Sigmoid colon (tissue), 7 donors: ENCODE results near the gene PPM1A. TPM values are rescaled to one million over a fixed set of nuclear protein-coding genes. Genes with fewer than 3 reads are reported as not detected.

ENCODE experiments used
- DNase-seq: peaks from one replicate; pipeline ENCODE4 v3.0.0-alpha.2; 2019
- H3K27ac ChIP-seq, 4 donors: fragments of 200-600 bp; sonication (generic); one replicate each; pipeline ENCODE4 v1.5.1; 2016 to 2019; ENCODE audit warnings: mild to moderate bottlenecking in 1 of 4
- H3K27me3 ChIP-seq, 3 donors: fragments of 200-600 bp; sonication (generic); one replicate each; pipeline ENCODE4 v1.5.1; 2019; ENCODE audit warnings: mild to moderate bottlenecking in 1 of 3
- H3K36me3 ChIP-seq, 4 donors: fragments of 200-600 bp; sonication (generic); one replicate each; pipeline ENCODE4 v1.5.1; 2016 to 2019
- H3K4me1 ChIP-seq, 4 donors: fragments of 200-600 bp; sonication (generic); one replicate each; pipeline ENCODE4 v1.5.1; 2017 to 2019
- H3K4me3 ChIP-seq, 4 donors: fragments of 200-600 bp; sonication (generic); one replicate each; pipeline ENCODE4 v1.5.1; 2017 to 2019; ENCODE audit warnings: mild to moderate bottlenecking in 2 of 4, moderate library complexity in 1 of 4
- H3K9me3 ChIP-seq, 4 donors: fragments of 200-600 bp in 3 of 4; sonication (generic) in 3 of 4; one replicate each; pipeline versions ENCODE4 v1.5.1 to v1.6.1; 2013 to 2019
- CTCF ChIP-seq, 4 experiments: fragments of 450-650 bp in 3 of 4; fragments of 200-600 bp in 1 of 4; IDR thresholded peaks; one replicate each; pipeline ENCODE4 v1.5.1; 2016 to 2019; ENCODE audit warnings: antibody characterized with exemption in 4 of 4, mild to moderate bottlenecking in 3 of 4, moderate library complexity in 2 of 4
- EP300 ChIP-seq, 4 donors: sonication (generic); formaldehyde crosslinking; IDR thresholded peaks; one replicate each; pipeline ENCODE4 v1.6.1; 2017; ENCODE audit warnings: antibody characterized with exemption in 4 of 4
- POLR2A ChIP-seq, 2 donors: fragments of 450-650 bp; IDR thresholded peaks; one replicate each; pipeline ENCODE4 v1.6.1; 2016; ENCODE audit warnings: antibody characterized with exemption in 2 of 2, mild to moderate bottlenecking in 2 of 2, moderate library complexity in 2 of 2
- POLR2AphosphoS5 ChIP-seq, 4 donors: sonication (generic); formaldehyde crosslinking; IDR thresholded peaks; one replicate each; pipeline ENCODE4 v1.6.1; 2017; ENCODE audit warnings: antibody characterized with exemption in 4 of 4
- WGBS, 2 donors: extraction: QIAGEN DNeasy Blood & Tissue Kit; methylation state at CpG; one replicate each; pipeline ENCODE4 v1.1.7; 2013; 5-methylcytosine and 5-hydroxymethylcytosine counted together
- intact Hi-C: fragments of 100-400 bp; cut with DNase I; formaldehyde crosslinking; loops from one replicate; pipeline ENCODE4 v1.15.1; 2023
- polyA plus RNA-seq, 3 donors: library from polyadenylated mRNA; stranded (reverse); fragments of 200-250 nt; gene quantifications; one replicate each; pipeline ENCODE4 v1.2.3, GENCODE V29; 2013
- total RNA-seq, 4 donors: library from RNA; depleted of rRNA; stranded (reverse); fragments of >200 nt; gene quantifications; one replicate each; pipeline ENCODE4 v1.1.0, GENCODE V29; 2016
- donor health status: healthy with polysubstance abuse.
- donor health status: Bipolar disorder and iron deficiency.
- donor health status: healthy.

Gene PPM1A
- total and polyA plus RNA-seq, 7 donors, result 34.9 to 116 (median 55.6) TPM

GRCh38 chr14:60329274-60329673 lies 80.3 kb downstream of the PPM1A start:
- Histone ChIP-seq H3K36me3 (no peaks in the 10 kb centered on the region), H3K4me1 (peaks cover 0 to 16% (median 7%) of the 10 kb centered on the region in 4 donors), H3K27ac (no peak overlapping the region), H3K9me3 (no peaks in the 10 kb centered on the region), H3K27me3 (peaks cover 3 to 13% (median 4%) of the 10 kb centered on the region in 3 donors), H3K4me3 (no peak overlapping the region)
- TF ChIP-seq EP300 (IDR thresholded peaks at IDR 0.05) (no peak), POLR2A (IDR thresholded peaks at IDR 0.05) (no peak), CTCF (IDR thresholded peaks at IDR 0.05) (no peak), POLR2AphosphoS5 (IDR thresholded peaks at IDR 0.05) (no peak)
- intact Hi-C loops, result no loop called here
- WGBS, 2 donors, result 83 to 85% methylated on average over 2 of the region's 2 CpGs
- no peak for DNase-seq

- Histone ChIP-seq H3K27me3 (peaks cover 3 to 13% (median 4%) of the 10 kb centered on the region in 3 donors), H3K4me3 (peak overlapping the region in 3 of 4 donors; percentile 14 to 41 (median 23)), H3K36me3 (no peaks in the 10 kb centered on the region), H3K4me1 (peaks cover 0 to 16% (median 7%) of the 10 kb centered on the region in 4 donors), H3K9me3 (no peaks in the 10 kb centered on the region), H3K27ac (no peak overlapping the region)
- 6 to 11% methylated on average over 24 of the region's 24 CpGs for WGBS, 2 donors
- no peak for DNase-seq
- no peak for TF ChIP-seq EP300 (IDR thresholded peaks at IDR 0.05)
- TF ChIP-seq POLR2A (IDR thresholded peaks at IDR 0.05), result no peak
- TF ChIP-seq CTCF (IDR thresholded peaks at IDR 0.05), result peak in 2 of 4 experiments; percentile 25 to 47
- intact Hi-C loops, result no loop called here
Observed at GRCh38 chr14:60331201-60332045, 82.4 kb downstream of the PPM1A start.

GRCh38 chr14:60332046-60332399 lies 83.0 kb downstream of the PPM1A start:
- TF ChIP-seq POLR2AphosphoS5 (IDR thresholded peaks at IDR 0.05) (no peak), POLR2A (IDR thresholded peaks at IDR 0.05) (no peak), EP300 (IDR thresholded peaks at IDR 0.05) (no peak), CTCF (IDR thresholded peaks at IDR 0.05) (no peak)
- Histone ChIP-seq H3K4me3 (peak overlapping the region in 1 of 4 donors; percentile 41), H3K36me3 (no peaks in the 10 kb centered on the region), H3K4me1 (peaks cover 0 to 16% (median 7%) of the 10 kb centered on the region in 4 donors), H3K27ac (no peak overlapping the region), H3K9me3 (no peaks in the 10 kb centered on the region), H3K27me3 (peaks cover 3 to 13% (median 4%) of the 10 kb centered on the region in 3 donors)
- intact Hi-C loops, result no loop called here
- no peak for DNase-seq
- WGBS, 2 donors, result 34 to 40% methylated on average over 2 of the region's 2 CpGs

- Histone ChIP-seq H3K36me3 (no peaks in the 10 kb centered on the region), H3K27me3 (peaks cover 3 to 7% (median 4%) of the 10 kb centered on the region in 3 donors), H3K9me3 (no peaks in the 10 kb centered on the region), H3K4me1 (peaks cover 0 to 10% (median 3%) of the 10 kb centered on the region in 4 donors), H3K4me3 (no peak overlapping the region), H3K27ac (no peak overlapping the region)
- no peak for DNase-seq
- TF ChIP-seq POLR2AphosphoS5 (IDR thresholded peaks at IDR 0.05), result no peak
- no peak for TF ChIP-seq EP300 (IDR thresholded peaks at IDR 0.05)
- no peak for TF ChIP-seq CTCF (IDR thresholded peaks at IDR 0.05)
- TF ChIP-seq POLR2A (IDR thresholded peaks at IDR 0.05), result no peak
- intact Hi-C loops, result no loop called here
- 24 to 36% methylated on average over 5 of the region's 5 CpGs for WGBS, 2 donors
Observed at GRCh38 chr14:60332869-60333268, 83.8 kb downstream of the PPM1A start.
